Upper lobe of left lung (tissue), 4 donors: Measurements from ENCODE around the gene C1QL1.

ENCODE experiments used
- CTCF ChIP-seq, 6 experiments: fragments of 450-650 bp in 4 of 6; fragments of 200-600 bp in 2 of 6; sonication (generic) in 2 of 6; IDR thresholded peaks; one replicate each; pipeline ENCODE4 v1.5.1; 2016 to 2019; ENCODE audit warnings: antibody characterized with exemption in 6 of 6
- EP300 ChIP-seq, 4 donors: sonication (generic); formaldehyde crosslinking; IDR thresholded peaks; one replicate each; pipeline ENCODE4 v1.5.1; 2017; ENCODE audit warnings: antibody characterized with exemption in 4 of 4, control low read depth in 2 of 4
- POLR2AphosphoS5 ChIP-seq, 2 donors: sonication (generic); formaldehyde crosslinking; IDR thresholded peaks; one replicate each; pipeline ENCODE4 v1.5.1; 2017; ENCODE audit warnings: antibody characterized with exemption in 2 of 2

- TF ChIP-seq CTCF (IDR thresholded peaks at IDR 0.05) (no peak), POLR2AphosphoS5 (IDR thresholded peaks at IDR 0.05) (no peak), EP300 (IDR thresholded peaks at IDR 0.05) (no peak)
These were observed 52.0 kb downstream of the C1QL1 start for GRCh38 chr17:44915862-44916780.
